GM19452 (cell line): ENCODE data around the gene CLTB.
"Not testable (repeated sequence)": the region's sequence is repeated elsewhere in the genome, so short reads cannot be mapped to it uniquely, and the experiment has no call there.

ENCODE experiments used
- ATAC-seq: cut with Tn5 transposase; IDR thresholded peaks from one replicate; pipeline ENCODE4 v1.9.1; 2021; ENCODE audit not compliant: unreplicated experiment

CLTB gene

GRCh38 chr5:176415952-176416924 lies at the start of gene CLTB:
Gene CLTB, minus strand, starts transcription at chr5:176416539. Its CDS starts 176 bp downstream, at chr5:176416363.
- ATAC-seq: peak; percentile 94

GRCh38 chr5:176463113-176463764 lies 46.9 kb upstream of the CLTB start:
- ATAC-seq: no peak

- no peak for ATAC-seq
Measured at GRCh38 chr5:176461349-176461748, 45.0 kb upstream of the CLTB start.

- ATAC-seq: no peak
Measured at GRCh38 chr5:176458904-176459561, 42.7 kb upstream of the CLTB start.

GRCh38 chr5:176454724-176455394 lies 38.5 kb upstream of the CLTB start:
- ATAC-seq: no peak

- ATAC-seq: no peak
Measured at GRCh38 chr5:176450077-176450476, 33.7 kb upstream of the CLTB start.

GRCh38 chr5:176447978-176448608 lies 31.8 kb upstream of the CLTB start, which contains the start of gene FAF2:
Gene FAF2, plus strand, starts transcription at chr5:176448385. Its CDS starts 23 bp downstream, at chr5:176448408.
- peak; percentile 92 for ATAC-seq

GRCh38 chr5:176447591-176447977 lies 31.2 kb upstream of the CLTB start:
- ATAC-seq: peak; percentile 34

GRCh38 chr5:176446884-176447590 lies 30.7 kb upstream of the CLTB start:
- no peak for ATAC-seq

- ATAC-seq: no peak
Measured at GRCh38 chr5:176446028-176446665, 29.8 kb upstream of the CLTB start.

- ATAC-seq: no peak
Measured at GRCh38 chr5:176444742-176445141, 28.4 kb upstream of the CLTB start.

- ATAC-seq: not testable (repeated sequence)
Measured at GRCh38 chr5:176442911-176443310, 26.6 kb upstream of the CLTB start.

GRCh38 chr5:176441921-176442323 lies 25.6 kb upstream of the CLTB start:
- no peak for ATAC-seq

GRCh38 chr5:176440927-176441706 lies 24.8 kb upstream of the CLTB start:
- ATAC-seq: no peak

- ATAC-seq: no peak
Measured at GRCh38 chr5:176438959-176439757, 22.8 kb upstream of the CLTB start.

GRCh38 chr5:176436656-176437055 lies 20.3 kb upstream of the CLTB start:
- no peak for ATAC-seq

- no peak for ATAC-seq
Measured at GRCh38 chr5:176432707-176433106, 16.4 kb upstream of the CLTB start.

GRCh38 chr5:176429972-176430371 lies 13.6 kb upstream of the CLTB start:
- no peak for ATAC-seq
